Measurements from ENCODE around the gene MEMO1. TPM values are rescaled to one million over a fixed set of nuclear protein-coding genes. Genes with fewer than 3 reads are reported as not detected.

Gene MEMO1
- total and polyA plus RNA-seq, 4 donors, result 22.4 to 32.9 (median 27.3) TPM

- H3K4me3 ChIP-seq (ENCODE audit: low read depth in 1 of 3, low read length in 3 of 3), result no peak overlapping the region
- no peaks in the 10 kb centered on the region for H3K4me1 ChIP-seq (ENCODE audit: control insufficient read depth in 4 of 4, insufficient read depth in 4 of 4, low read length in 3 of 4)
- H3K27ac ChIP-seq (ENCODE audit: low read depth in 1 of 2, low read length in 2 of 2), result no peak overlapping the region
- TF ChIP-seq HNF4A (conservative IDR thresholded peaks at IDR 0.05) (no peak), JUND (IDR thresholded peaks at IDR 0.05) (no peak), FOXA2 (IDR thresholded peaks at IDR 0.05) (no peak), RXRA (IDR thresholded peaks at IDR 0.05) (no peak), HNF4G (IDR thresholded peaks at IDR 0.05) (no peak), RAD21 (IDR thresholded peaks at IDR 0.05) (no peak), ATF3 (IDR thresholded peaks at IDR 0.05) (no peak)
- H3K27me3 ChIP-seq (ENCODE audit: control insufficient read depth in 4 of 4, insufficient read depth in 4 of 4, low read length in 3 of 4), result no peaks in the 10 kb centered on the region
- H3K9ac ChIP-seq (ENCODE audit: low read depth in 1 of 2, low read length in 2 of 2), result no peak overlapping the region
- DNase-seq (ENCODE audit: low spot score), result no peak
- H3K36me3 ChIP-seq (ENCODE audit: control insufficient read depth in 4 of 4, insufficient read depth in 3 of 4, low read depth in 1 of 4, low read length in 3 of 4), result peaks cover 0 to under 1% (median 0%) of the 10 kb centered on the region in 4 donors
- H3K9me3 ChIP-seq (ENCODE audit: control insufficient read depth in 4 of 4, low read length in 3 of 4), result no peaks in the 10 kb centered on the region
- WGBS, result 99% methylated on average over 2 of the region's 2 CpGs
Measured at GRCh38 chr2:31947871-31948270, 62.9 kb downstream of the MEMO1 start.

- H3K9ac ChIP-seq (ENCODE audit: low read depth in 1 of 2, low read length in 2 of 2), result no peak overlapping the region
- TF ChIP-seq HNF4A (conservative IDR thresholded peaks at IDR 0.05) (no peak), FOXA2 (IDR thresholded peaks at IDR 0.05) (no peak), TAF1 (conservative IDR thresholded peaks at IDR 0.05) (no peak), REST (IDR thresholded peaks at IDR 0.05) (no peak), NR2F2 (IDR thresholded peaks at IDR 0.05) (no peak), ATF3 (IDR thresholded peaks at IDR 0.05) (no peak), FOXA1 (IDR thresholded peaks at IDR 0.05) (no peak)
- H3K27me3 ChIP-seq (ENCODE audit: control insufficient read depth in 4 of 4, insufficient read depth in 4 of 4, low read length in 3 of 4), result no peaks in the 10 kb centered on the region
- no peaks in the 10 kb centered on the region for H3K9me3 ChIP-seq (ENCODE audit: control insufficient read depth in 4 of 4, low read length in 3 of 4)
- no peak overlapping the region for H3K27ac ChIP-seq (ENCODE audit: low read depth in 1 of 2, low read length in 2 of 2)
- no peak for DNase-seq (ENCODE audit: low spot score)
- 88% methylated on average over 4 of the region's 4 CpGs for WGBS
- no peaks in the 10 kb centered on the region for H3K4me1 ChIP-seq (ENCODE audit: control insufficient read depth in 4 of 4, insufficient read depth in 4 of 4, low read length in 3 of 4)
- peaks cover 2 to 8% (median 3%) of the 10 kb centered on the region in 4 donors for H3K36me3 ChIP-seq (ENCODE audit: control insufficient read depth in 4 of 4, insufficient read depth in 3 of 4, low read depth in 1 of 4, low read length in 3 of 4)
- H3K4me3 ChIP-seq (ENCODE audit: low read depth in 1 of 3, low read length in 3 of 3), result no peak overlapping the region
Measured at GRCh38 chr2:31946838-31947237, 64.0 kb downstream of the MEMO1 start.

GRCh38 chr2:31945572-31945935 is 65.3 kb downstream of the MEMO1 start:
- no peaks in the 10 kb centered on the region for H3K9me3 ChIP-seq (ENCODE audit: control insufficient read depth in 4 of 4, low read length in 3 of 4)
- H3K27me3 ChIP-seq (ENCODE audit: control insufficient read depth in 4 of 4, insufficient read depth in 4 of 4, low read length in 3 of 4), result no peaks in the 10 kb centered on the region
- H3K4me1 ChIP-seq (ENCODE audit: control insufficient read depth in 4 of 4, insufficient read depth in 4 of 4, low read length in 3 of 4), result no peaks in the 10 kb centered on the region
- no peak overlapping the region for H3K9ac ChIP-seq (ENCODE audit: low read depth in 1 of 2, low read length in 2 of 2)
- no peak for DNase-seq (ENCODE audit: low spot score)
- H3K4me3 ChIP-seq (ENCODE audit: low read depth in 1 of 3, low read length in 3 of 3), result no peak overlapping the region
- no peak overlapping the region for H3K27ac ChIP-seq (ENCODE audit: low read depth in 1 of 2, low read length in 2 of 2)
- 57% methylated on average over 1 of the region's 1 CpG for WGBS
- no peak for TF ChIP-seq EGR1 (IDR thresholded peaks at IDR 0.05; ENCODE audit: low read depth in 2 of 2)
- no peak for TF ChIP-seq ATF3 (IDR thresholded peaks at IDR 0.05)
- no peak for TF ChIP-seq HNF4A (conservative IDR thresholded peaks at IDR 0.05)
- no peak for TF ChIP-seq SP1 (IDR thresholded peaks at IDR 0.05)
- TF ChIP-seq TAF1 (conservative IDR thresholded peaks at IDR 0.05), result no peak
- TF ChIP-seq ZBTB33 (IDR thresholded peaks at IDR 0.05), result no peak
- TF ChIP-seq RXRA (IDR thresholded peaks at IDR 0.05), result no peak
- TF ChIP-seq YY1 (IDR thresholded peaks at IDR 0.05), result no peak
- no peak for TF ChIP-seq NR2F2 (IDR thresholded peaks at IDR 0.05)
- TF ChIP-seq CTCF (IDR thresholded peaks at IDR 0.05; ENCODE audit: low read depth, low read length, missing input control), result no peak
- TF ChIP-seq FOXA1 (IDR thresholded peaks at IDR 0.05), result no peak
- TF ChIP-seq REST (IDR thresholded peaks at IDR 0.05), result no peak
- no peak for TF ChIP-seq JUND (IDR thresholded peaks at IDR 0.05)
- peaks cover 2 to 9% (median 5%) of the 10 kb centered on the region in 4 donors for H3K36me3 ChIP-seq (ENCODE audit: control insufficient read depth in 4 of 4, insufficient read depth in 3 of 4, low read depth in 1 of 4, low read length in 3 of 4)

Data from liver (tissue), 9 donors.